ENCODE results near the gene PRSS35.
A peak's percentile ranks its signal among the peaks of the same experiment; 100 is the strongest.
"Not testable (repeated sequence)": the region's sequence is repeated elsewhere in the genome, so short reads cannot be mapped to it uniquely, and the experiment has no call there.

PRSS35 gene

DNA sequence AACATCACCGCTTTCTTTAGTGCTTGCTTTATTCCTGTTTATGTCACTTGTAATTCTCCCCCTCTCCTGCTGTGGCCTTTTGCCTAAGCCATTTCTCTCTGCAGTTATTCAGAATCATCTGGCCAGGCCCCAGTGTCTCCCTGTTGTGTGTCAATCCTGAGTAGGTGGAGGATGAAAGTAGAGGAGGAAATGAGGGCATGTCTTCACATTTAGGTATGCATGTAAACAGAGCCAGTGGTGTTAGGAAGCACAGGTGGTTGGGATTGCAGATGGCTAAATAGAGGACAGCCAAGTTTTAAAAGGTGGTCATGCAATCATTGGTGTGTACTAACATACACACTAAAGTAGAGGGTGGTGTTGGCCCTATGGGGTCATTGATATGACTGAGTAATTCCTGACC is 5.2 kb downstream of the PRSS35 start:
- no peak for DNase-seq (ENCODE audit: low read depth)

DNA sequence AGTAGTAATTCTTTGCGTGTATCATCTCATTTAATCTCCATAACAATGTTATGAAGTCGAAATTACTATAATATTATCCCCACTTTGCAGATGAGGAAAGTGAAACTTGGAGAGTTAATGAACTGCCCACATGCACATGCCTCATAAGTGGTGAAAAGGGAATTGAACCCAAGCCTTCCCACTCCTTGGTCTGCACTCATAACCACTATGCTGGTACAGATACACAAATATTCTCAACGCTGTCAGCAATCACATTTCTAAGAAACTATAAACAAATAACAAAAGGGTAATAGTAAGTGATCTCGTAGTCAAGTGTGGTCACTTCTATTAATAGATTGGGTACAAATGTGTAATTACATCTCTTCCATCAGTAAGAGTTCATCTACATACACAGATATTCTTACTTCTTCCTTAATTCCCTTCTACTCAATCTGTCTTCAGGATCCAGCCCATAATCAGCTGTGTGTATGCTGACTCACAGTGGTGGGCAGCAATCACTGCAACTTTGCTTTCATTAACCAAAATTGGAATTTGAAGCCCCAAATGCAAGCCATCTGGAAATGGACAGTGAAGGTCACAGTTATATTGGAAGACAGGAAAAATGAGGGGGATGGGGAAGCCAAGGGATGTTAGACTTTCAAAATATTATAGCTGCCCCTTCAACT is 6.6 kb downstream of the PRSS35 start:
- DNase-seq (ENCODE audit: low read depth), result no peak

DNA sequence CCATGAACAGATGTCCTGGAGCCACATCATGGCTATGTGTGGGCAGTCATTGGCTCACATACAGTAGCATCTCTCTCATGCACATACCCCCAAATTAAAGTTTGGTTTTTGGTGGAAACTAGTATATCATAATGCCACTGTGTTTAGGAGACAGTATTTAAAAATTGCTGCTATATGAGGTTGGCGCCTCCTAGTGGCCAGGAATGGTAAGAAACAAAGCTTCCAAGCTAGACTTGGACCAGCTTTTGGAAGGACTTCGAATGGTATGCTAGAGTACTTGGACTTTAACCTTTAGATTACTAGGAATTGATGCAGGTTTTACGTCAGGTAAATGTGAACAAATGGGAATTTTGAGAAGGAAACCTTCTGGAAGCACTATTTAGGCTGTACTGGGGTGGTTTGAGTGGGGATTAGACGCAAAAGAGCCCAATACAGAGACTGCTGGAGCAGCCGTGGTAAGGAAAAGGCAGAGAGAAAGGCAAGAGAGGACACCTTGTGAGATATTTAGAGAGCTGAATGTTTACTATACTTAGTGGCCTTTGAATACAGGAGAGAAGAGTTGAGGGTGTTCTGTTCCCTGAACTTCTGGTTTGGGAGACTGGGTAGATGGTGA is 23.8 kb downstream of the PRSS35 start:
- DNase-seq (ENCODE audit: low read depth), result peak; percentile 22

DNA sequence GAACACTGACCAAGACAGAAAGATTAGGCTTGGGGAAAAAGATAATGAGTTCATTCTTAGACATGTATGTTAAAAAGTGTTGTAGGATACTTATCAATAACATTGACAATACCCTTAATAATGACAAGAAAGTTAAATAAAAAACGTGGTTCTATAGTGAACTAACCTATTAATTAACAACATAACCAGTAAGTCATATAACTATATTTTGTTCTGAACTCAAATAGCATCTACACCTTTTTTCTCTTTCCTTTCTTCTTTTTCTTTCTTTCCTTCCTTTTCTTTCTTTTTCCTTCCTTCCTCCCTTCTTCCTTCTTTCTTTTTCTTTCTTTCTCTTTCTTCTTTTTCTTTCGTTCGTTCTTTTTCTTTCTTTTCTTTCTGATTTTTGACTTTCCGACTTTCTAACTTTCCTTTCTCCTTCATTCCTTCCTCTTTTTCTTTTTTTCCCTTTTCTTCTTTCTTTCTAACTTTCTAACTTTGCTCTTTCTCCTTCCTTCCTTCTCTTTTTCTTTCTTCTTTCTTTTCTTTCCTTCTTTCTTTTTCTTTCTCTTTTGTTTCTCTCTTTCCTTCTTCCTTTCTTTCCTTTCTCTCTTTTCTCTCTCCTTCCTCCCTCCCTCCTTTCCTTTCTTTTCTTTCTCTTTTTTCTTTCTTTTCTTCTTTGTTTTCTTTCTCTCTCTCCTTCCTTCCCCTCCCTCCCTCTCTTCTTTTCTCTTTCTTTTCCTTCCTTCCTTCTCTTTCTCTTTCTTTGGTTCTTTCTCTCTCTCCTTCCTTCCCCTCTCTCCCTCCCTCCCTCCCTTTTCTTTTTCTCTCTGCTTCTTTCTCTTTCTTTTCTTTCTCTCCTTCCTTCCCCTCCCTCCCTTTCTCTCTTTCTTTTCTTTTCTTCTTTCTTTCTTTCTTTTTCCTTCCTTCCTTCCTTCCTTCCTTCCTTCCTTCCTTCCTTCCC is 24.6 kb downstream of the PRSS35 start:
- DNase-seq (ENCODE audit: low read depth), result no peak

DNA sequence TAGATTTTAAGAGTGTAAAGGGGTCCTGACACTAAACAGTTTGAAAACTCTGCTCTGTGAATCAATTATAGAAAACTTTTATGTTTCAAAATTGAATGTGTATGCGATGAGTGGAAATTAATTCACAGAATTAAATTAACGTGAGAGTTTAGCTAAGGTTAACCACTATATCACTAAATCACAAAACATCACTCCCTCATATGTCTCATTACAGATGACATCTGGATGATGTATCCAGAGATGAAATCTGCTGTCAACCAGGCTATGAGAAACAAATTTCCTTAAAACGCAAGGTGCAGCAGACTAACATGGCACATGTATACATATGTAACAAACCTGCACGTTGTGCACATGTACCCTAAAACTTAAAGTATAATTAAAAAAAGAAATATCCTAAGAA is 27.3 kb downstream of the PRSS35 start:
- no peak for DNase-seq (ENCODE audit: low read depth)

DNA sequence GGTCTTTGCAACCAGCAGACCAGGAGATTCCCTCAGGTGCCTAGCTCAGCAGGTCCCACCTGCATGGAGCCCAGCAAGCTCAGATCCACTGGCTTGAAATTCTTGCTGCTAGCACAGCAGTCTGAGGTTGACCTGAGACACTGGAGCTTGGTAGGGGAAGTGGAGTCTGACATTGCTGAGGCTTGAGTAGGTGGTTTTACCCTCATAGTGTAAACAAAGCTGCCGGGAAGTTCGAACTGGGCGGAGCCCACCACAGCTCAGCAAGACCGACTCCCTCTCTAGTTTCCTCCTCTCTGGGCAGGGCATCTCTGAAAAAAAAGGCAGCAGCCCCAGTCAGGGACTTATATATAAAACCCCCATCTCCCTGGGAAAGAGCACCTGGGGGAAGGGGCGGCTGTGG is 34.3 kb downstream of the PRSS35 start:
- DNase-seq (ENCODE audit: low read depth), result no peak

DNA sequence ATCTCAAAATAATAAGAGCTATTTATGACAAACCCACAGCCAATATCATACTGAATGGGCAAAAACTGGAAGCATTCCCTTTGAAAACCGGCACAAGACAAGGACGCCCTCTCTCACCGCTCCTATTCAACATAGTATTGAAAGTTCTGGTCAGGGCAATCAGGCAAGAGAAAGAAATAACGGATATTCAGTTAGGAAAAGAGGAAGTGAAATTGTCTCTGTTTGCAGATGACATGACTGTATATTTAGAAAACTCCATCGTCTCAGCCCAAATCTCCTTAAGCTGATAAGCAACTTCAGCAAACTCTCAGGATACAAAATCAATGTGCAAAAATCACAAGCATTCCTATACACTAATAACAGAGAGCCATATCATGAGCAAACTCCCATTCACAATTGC is 38.1 kb downstream of the PRSS35 start:
- DNase-seq (ENCODE audit: low read depth), result not testable (repeated sequence)

DNA sequence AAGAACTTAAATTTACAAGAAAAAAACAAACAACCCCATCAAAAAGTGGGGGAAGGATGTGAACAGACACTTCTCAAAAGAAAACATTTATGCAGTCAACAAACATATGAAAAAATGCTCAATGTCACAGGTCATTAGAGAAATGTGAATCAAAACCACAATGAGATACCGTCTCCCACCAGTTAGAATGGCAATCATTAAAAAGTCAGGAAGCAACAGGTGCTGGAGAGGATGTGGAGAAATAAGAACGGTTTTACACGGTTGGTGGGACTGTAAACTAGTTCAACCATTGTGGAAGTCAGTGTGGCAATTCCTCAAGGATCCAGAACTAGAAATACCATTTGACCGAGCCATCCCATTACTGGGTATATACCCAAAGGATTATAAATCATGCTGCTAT is 39.4 kb downstream of the PRSS35 start:
- not testable (repeated sequence) for DNase-seq (ENCODE audit: low read depth)

DNA sequence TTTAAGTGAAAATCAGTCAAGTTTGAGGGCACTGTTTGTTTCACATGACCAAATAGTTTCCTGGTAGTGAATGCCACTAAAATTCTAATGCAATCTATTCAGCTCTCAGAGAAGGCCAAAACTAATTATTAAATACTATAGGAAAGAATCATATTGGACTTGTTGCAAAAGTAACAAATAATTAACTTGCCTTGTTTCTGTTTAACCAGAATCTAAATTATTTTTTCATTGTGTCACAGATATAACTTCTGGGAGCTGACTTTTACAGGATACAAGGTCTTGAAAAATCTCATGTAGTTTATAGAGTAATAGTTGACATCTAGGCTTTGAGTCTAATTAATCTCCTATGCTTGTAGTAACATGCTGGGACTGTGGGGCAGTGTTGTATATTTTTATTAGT is 44.5 kb downstream of the PRSS35 start:
- DNase-seq (ENCODE audit: low read depth), result no peak

DNA sequence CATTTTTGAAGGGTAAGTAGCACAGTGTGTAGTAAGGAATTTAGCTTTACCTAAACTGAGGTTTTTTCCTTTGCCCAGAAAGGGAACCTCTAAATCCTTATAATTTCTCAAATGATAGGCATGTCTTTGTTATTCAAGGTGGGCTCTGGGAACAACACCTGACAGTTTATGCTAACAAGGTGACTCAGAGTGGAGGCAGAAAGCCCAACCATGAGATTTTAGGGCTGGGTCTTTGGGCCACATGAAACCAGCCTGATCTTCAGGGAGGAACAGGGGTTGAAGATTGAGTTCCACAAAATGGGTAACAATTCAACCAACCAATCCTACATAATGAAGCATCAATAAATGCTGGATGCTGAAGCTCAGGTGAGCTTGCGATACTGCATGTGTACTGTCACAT is 46.6 kb downstream of the PRSS35 start:
- DNase-seq (ENCODE audit: low read depth), result no peak

DNA sequence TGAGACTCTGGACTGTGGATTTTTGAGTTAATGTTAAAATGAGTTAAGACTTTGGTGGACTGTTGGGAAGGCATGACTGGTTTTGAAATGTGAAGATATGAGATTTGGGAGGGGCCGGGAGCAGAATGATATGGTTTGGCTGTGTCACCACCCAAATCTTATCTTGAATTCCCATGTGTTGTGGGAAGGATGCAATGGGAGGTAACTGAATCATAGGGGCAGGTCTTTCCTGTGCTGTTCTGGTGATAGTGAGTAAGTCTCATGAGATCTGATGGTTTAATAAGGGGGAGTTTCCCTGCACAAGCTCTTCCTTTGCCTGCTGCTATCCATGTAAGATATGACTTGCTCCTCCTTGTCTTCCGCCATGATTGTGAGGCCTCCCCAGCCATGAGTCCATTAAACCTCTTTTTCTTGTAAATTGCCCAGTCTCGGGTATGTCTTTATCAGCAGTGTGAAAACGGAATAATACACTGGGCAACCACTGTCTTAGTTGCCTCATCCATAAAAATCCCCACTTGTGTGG is 59.4 kb downstream of the PRSS35 start:
- DNase-seq (ENCODE audit: low read depth), result not testable (repeated sequence)

DNA sequence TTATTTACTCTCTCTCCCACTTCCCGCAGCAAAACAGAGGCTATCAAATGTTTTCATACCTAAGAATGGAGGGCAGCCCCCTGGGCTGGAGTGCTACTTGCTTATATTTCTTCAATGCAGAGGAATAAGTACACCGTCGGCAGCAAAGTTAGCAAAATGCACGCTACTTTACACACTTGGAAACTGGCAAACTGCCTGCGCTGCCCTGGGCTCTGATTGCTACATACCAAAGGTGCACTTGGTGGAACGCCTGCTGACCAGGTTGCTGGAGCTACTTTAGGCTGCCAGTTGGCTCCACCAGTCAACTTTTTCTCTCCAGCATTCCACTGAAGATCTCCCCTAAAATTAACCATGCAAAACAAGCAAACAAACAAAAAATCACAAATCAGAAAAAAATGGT is 62.4 kb downstream of the PRSS35 start:
- no peak for DNase-seq (ENCODE audit: low read depth)

Measured in activated T-cell treated with anti-CD3 and anti-CD28 coated beads for 1 hour (primary cell).